Esophagus mucosa (tissue), 1 donor: ENCODE data around the gene RAPGEF4. TPM values are rescaled to one million over a fixed set of nuclear protein-coding genes. Genes with fewer than 3 reads are reported as not detected.
"Not testable (repeated sequence)": the region's sequence is repeated elsewhere in the genome, so short reads cannot be mapped to it uniquely, and the experiment has no call there.

Source experiments
- ATAC-seq: fragments of 200-7000 bp; cut with Tn5 transposase; one replicate; pipeline ENCODE4 v1.9.1; 2020
- total RNA-seq: library from RNA; stranded (reverse); gene quantifications from one replicate; pipeline ENCODE4 v1.2.4, GENCODE V29; 2023
- donor health status: DM: yes; HTN: yes; CAD: no.

The RAPGEF4 gene
- total RNA-seq, 1 donor from 2014 or later, result 3.3 TPM

GRCh38 chr2:172775319-172775718, 39.7 kb downstream of the RAPGEF4 start:
- ATAC-seq, result no peak

- ATAC-seq, result no peak
Observed at GRCh38 chr2:172777431-172777830, 41.8 kb downstream of the RAPGEF4 start.

GRCh38 chr2:172782506-172783164, 47.0 kb downstream of the RAPGEF4 start:
- no peak for ATAC-seq

GRCh38 chr2:172783165-172783898, 47.7 kb downstream of the RAPGEF4 start:
- no peak for ATAC-seq

GRCh38 chr2:172788871-172789270, 53.2 kb downstream of the RAPGEF4 start:
- no peak for ATAC-seq

- ATAC-seq, result peak; percentile 56
Observed at GRCh38 chr2:172790404-172790803, 54.8 kb downstream of the RAPGEF4 start.

- no peak for ATAC-seq
Observed at GRCh38 chr2:172791953-172792352, 56.3 kb downstream of the RAPGEF4 start.

- no peak for ATAC-seq
Observed at GRCh38 chr2:172792711-172793110, 57.1 kb downstream of the RAPGEF4 start.

GRCh38 chr2:172803308-172803707, 67.7 kb downstream of the RAPGEF4 start:
- not testable (repeated sequence) for ATAC-seq

GRCh38 chr2:172804423-172804822, 68.8 kb downstream of the RAPGEF4 start:
- ATAC-seq, result no peak

GRCh38 chr2:172806493-172806892, 70.8 kb downstream of the RAPGEF4 start:
- peak; percentile 49 for ATAC-seq

GRCh38 chr2:172806996-172807395, 71.4 kb downstream of the RAPGEF4 start:
- no peak for ATAC-seq

GRCh38 chr2:172808156-172808555, 72.5 kb downstream of the RAPGEF4 start:
- ATAC-seq, result no peak

- no peak for ATAC-seq
Observed at GRCh38 chr2:172811027-172811426, 75.4 kb downstream of the RAPGEF4 start.

GRCh38 chr2:172812158-172812744, 76.6 kb downstream of the RAPGEF4 start:
- ATAC-seq, result no peak

- no peak for ATAC-seq
Observed at GRCh38 chr2:172813314-172813888, 77.8 kb downstream of the RAPGEF4 start.

- ATAC-seq, result no peak
Observed at GRCh38 chr2:172817411-172817810, 81.8 kb downstream of the RAPGEF4 start.

GRCh38 chr2:172819943-172820342, 84.3 kb downstream of the RAPGEF4 start:
- no peak for ATAC-seq

GRCh38 chr2:172821370-172822338, 86.0 kb downstream of the RAPGEF4 start:
- ATAC-seq, result peak; percentile 29

- ATAC-seq, result no peak
Observed at GRCh38 chr2:172822585-172822984, 86.9 kb downstream of the RAPGEF4 start.

GRCh38 chr2:172823261-172823850, 87.7 kb downstream of the RAPGEF4 start:
- ATAC-seq, result no peak

- no peak for ATAC-seq
Observed at GRCh38 chr2:172826522-172826921, 90.9 kb downstream of the RAPGEF4 start.
